Endodermal cell (in vitro differentiated cells): ENCODE results near the gene SH3GL1. TPM values are rescaled to one million over a fixed set of nuclear protein-coding genes. Genes with fewer than 3 reads are reported as not detected.

Source experiments
- DNase-seq: peaks from one replicate; pipeline ENCODE4 v3.0.0-alpha.2; 2017
- H3K27ac ChIP-seq: 2 replicates; pipeline ENCODE4 v1.5.1; 2013; ENCODE audit warnings: mild to moderate bottlenecking, low read depth, low read length, moderate library complexity
- H3K27me3 ChIP-seq: 2 replicates; pipeline ENCODE4 v1.6.1; 2013; ENCODE audit warnings: mild to moderate bottlenecking, low read length, moderate library complexity; ENCODE audit not compliant: insufficient read depth, control insufficient read depth, poor library complexity, severe bottlenecking
- H3K36me3 ChIP-seq: 2 replicates; pipeline ENCODE4 v1.7.0; 2013; ENCODE audit warnings: mild to moderate bottlenecking, low read length, moderate library complexity; ENCODE audit not compliant: control insufficient read depth, insufficient read depth
- H3K4me1 ChIP-seq: one replicate; pipeline ENCODE4 v1.7.0; 2013; ENCODE audit warnings: low read length; ENCODE audit not compliant: control insufficient read depth, insufficient read depth
- H3K4me3 ChIP-seq: 2 replicates; pipeline ENCODE4 v1.5.1; 2013; ENCODE audit warnings: mild to moderate bottlenecking, low read length, moderate library complexity
- H3K9ac ChIP-seq: 2 replicates; pipeline ENCODE4 v1.6.1; 2013; ENCODE audit warnings: mild to moderate bottlenecking, low read length, moderate library complexity; ENCODE audit not compliant: poor library complexity, severe bottlenecking; ENCODE audit errors: extremely low read depth
- H3K9me3 ChIP-seq: 2 replicates; pipeline ENCODE4 v1.6.1; 2013; ENCODE audit warnings: mild to moderate bottlenecking, low read length, moderate library complexity; ENCODE audit not compliant: control insufficient read depth
- H3K27ac Mint-ChIP-seq: 2 replicates; pipeline ENCODE4 v1.8.0; 2020; ENCODE audit warnings: mixed read lengths
- H3K27me3 Mint-ChIP-seq: 2 replicates; pipeline ENCODE4 v1.8.0; 2021; ENCODE audit warnings: mild to moderate bottlenecking, mixed read lengths; ENCODE audit not compliant: insufficient read depth
- H3K36me3 Mint-ChIP-seq: 2 replicates; pipeline ENCODE4 v1.8.0; 2020; ENCODE audit warnings: low read depth, mixed read lengths
- H3K4me1 Mint-ChIP-seq: 2 replicates; pipeline ENCODE4 v1.8.0; 2020; ENCODE audit warnings: mixed read lengths
- H3K4me3 Mint-ChIP-seq: 2 replicates; pipeline ENCODE4 v1.8.0; 2020; ENCODE audit warnings: mild to moderate bottlenecking, moderate library complexity, mixed read lengths
- H3K9me3 Mint-ChIP-seq: 2 replicates; pipeline ENCODE4 v1.8.0; 2020; ENCODE audit warnings: mild to moderate bottlenecking, mixed read lengths
- WGBS, 2 experiments: methylation state at CpG; one replicate each; pipeline versions ENCODE4 v1.1.5 to v1.1.7; 2013; ENCODE audit warnings: missing lambda C conversion rate in 2 of 2, mixed read lengths in 1 of 2; ENCODE audit not compliant: insufficient coverage in 1 of 2, insufficient read length in 1 of 2; 5-methylcytosine and 5-hydroxymethylcytosine counted together
- total RNA-seq, 2 donors: library from RNA; stranded (reverse); fragmentation: NEBNext Ultra II Directional in 1 of 2; extraction: Animal tissue kit (Norgen Biotek cat#: 25700) in 1 of 2; gene quantifications; 2 replicates in 1 of 2; 3 replicates in 1 of 2; pipeline ENCODE4 v1.2.1, GENCODE V29; 2021
- TF ChIP-seq, protein P1 (sequence below): fragments of 200-600 bp; sonication (generic); conservative IDR thresholded peaks from 2 replicates; pipeline ENCODE4 v1.5.0; 2021; ENCODE audit warnings: antibody characterized with exemption, mild to moderate bottlenecking

Gene SH3GL1
- total RNA-seq, 2 donors from 2014 or later: 76.8 to 77.0 TPM

DNA sequence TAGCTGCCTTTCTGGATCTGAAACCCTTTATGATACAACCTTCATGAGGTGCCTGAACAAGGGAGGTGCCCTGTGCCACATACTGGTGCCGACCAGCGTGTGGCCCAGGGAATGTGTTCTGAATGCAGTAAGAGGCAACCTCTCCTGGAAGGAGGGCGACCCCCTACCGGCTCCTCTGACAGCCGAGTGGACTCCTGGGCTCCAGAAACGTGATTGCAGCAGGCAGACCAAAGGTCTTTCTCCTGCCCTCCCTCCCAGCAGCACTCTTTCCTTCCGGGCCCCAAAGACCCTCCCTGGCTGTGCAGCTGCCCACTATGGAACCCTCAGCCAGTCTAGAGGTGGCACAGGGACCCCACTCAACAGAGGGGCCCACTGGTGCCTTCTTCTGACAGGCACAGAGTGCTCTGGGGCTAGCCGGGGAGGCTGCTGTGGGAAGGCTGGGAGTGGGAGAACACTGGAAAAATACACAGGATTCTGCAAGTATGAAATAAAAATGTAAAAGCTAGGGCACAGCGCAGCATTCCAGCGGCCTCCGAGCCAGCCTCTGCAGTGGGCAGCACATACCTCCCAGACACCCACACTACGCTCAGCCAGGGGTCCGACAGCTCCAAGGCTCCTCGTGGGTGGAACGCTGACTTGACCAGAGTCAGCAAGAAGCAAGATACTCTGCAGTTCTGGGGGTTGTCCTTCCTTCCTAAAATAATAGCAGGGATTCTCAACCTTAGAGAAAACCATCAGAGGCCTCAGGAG lies 14.9 kb downstream of the SH3GL1 start:
- TF ChIP-seq, protein P1, sequence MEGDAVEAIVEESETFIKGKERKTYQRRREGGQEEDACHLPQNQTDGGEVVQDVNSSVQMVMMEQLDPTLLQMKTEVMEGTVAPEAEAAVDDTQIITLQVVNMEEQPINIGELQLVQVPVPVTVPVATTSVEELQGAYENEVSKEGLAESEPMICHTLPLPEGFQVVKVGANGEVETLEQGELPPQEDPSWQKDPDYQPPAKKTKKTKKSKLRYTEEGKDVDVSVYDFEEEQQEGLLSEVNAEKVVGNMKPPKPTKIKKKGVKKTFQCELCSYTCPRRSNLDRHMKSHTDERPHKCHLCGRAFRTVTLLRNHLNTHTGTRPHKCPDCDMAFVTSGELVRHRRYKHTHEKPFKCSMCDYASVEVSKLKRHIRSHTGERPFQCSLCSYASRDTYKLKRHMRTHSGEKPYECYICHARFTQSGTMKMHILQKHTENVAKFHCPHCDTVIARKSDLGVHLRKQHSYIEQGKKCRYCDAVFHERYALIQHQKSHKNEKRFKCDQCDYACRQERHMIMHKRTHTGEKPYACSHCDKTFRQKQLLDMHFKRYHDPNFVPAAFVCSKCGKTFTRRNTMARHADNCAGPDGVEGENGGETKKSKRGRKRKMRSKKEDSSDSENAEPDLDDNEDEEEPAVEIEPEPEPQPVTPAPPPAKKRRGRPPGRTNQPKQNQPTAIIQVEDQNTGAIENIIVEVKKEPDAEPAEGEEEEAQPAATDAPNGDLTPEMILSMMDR: no peak
- Histone ChIP-seq H3K36me3 (peaks cover 16% of the 10 kb centered on the region), H3K9ac (no peak overlapping the region), H3K9me3 (no peaks in the 10 kb centered on the region), H3K27me3 (no peaks in the 10 kb centered on the region), H3K4me1 (peaks cover 8% of the 10 kb centered on the region), H3K4me3 (no peak overlapping the region), H3K27ac (peak overlapping the region; percentile 53)
- Mint-ChIP-seq H3K4me3 (no peak overlapping the region), H3K36me3 (peaks cover 25% of the 10 kb centered on the region), H3K27ac (no peak overlapping the region), H3K9me3 (no peaks in the 10 kb centered on the region), H3K27me3 (no peaks in the 10 kb centered on the region), H3K4me1 (peaks cover 22% of the 10 kb centered on the region)
- WGBS, 2 experiments: 92 to 96% methylated on average over 10 to 15 of the region's 15 CpGs
- DNase-seq: no peak

DNA sequence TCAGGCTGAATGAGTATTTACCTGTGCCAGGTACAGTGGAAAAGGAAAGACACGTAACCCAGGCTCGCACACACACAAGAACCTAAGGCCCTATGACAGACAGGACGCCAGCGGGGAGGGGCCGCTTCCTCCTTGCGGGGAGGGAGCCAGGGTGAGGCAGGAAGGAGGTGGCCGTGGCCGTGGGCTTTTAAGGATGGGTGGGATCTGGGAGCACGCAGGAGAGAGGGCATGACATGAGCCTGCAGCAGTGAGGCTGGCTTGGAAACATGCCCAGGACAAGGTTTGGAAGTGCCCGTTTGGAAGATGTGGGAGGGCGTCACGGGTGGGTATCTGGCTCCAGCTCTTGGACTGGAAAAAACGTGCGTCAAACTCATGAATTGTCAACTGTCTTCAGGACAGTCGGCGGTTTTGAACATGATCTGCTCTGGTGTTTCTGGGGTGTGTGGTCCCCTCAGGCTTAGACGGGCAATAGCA lies 20.1 kb downstream of the SH3GL1 start:
- no peak overlapping the region for H3K4me3 Mint-ChIP-seq
- Histone ChIP-seq H3K27ac (no peak overlapping the region), H3K9me3 (no peaks in the 10 kb centered on the region), H3K9ac (no peak overlapping the region), H3K4me3 (no peak overlapping the region), H3K27me3 (no peaks in the 10 kb centered on the region), H3K4me1 (peaks cover 3% of the 10 kb centered on the region), H3K36me3 (peaks cover 13% of the 10 kb centered on the region)
- H3K27me3 Mint-ChIP-seq: no peaks in the 10 kb centered on the region
- H3K27ac Mint-ChIP-seq: peak overlapping the region; percentile 37
- TF ChIP-seq, protein P1: no peak
- H3K4me1 Mint-ChIP-seq: peaks cover 29% of the 10 kb centered on the region
- H3K9me3 Mint-ChIP-seq: no peaks in the 10 kb centered on the region
- peaks cover 11% of the 10 kb centered on the region for H3K36me3 Mint-ChIP-seq
- no peak for DNase-seq
- whole genome bisulfite sequencing, 2 experiments: 89 to 90% methylated on average over 15 to 17 of the region's 17 CpGs

DNA sequence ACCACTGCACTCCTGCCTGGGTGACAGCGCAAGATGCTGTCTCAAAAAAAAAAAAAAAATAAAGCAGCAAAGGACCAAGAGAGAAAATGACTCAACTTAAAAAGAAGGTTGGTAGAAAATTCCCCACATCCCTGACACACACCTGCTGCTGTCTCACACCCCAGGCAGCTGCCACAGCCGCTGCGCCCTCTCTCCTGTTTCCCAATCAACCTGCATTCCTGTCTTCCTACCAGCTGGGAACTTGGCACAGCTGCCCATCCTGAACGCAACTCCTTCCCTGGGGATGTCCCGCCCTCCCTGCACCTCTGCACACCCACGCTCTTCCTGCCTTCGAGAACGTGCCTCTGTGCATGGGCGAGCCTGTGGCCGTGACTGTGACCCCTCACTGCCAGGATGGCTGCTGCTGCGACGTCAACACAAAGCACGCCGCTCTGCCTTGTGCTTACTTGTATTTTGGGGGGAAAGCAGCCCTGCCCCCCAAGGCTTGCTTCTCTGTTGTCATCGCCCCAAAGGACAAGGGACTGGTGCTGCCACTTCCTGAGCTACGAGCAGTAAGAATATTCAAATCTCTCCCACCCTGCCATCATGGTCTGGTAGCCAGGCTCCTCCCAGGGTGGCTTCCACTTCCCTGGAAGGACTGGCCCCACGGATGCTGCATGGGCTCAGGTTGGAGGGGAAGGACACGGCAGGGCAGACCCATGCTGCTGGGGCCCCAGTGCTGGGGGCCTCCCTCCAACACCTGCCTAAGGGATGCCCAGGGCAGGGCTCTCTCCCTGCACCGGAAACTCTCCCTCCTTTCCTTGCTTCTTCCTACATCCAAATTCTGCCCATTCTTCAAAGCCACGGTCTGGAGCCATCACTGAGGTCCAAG lies 20.7 kb downstream of the SH3GL1 start:
- Mint-ChIP-seq H3K27ac (peak overlapping the region; percentile 50), H3K4me3 (no peak overlapping the region), H3K27me3 (no peaks in the 10 kb centered on the region), H3K36me3 (peaks cover 8% of the 10 kb centered on the region), H3K4me1 (peaks cover 29% of the 10 kb centered on the region), H3K9me3 (no peaks in the 10 kb centered on the region)
- 83 to 94% methylated on average over 15 to 20 of the region's 20 CpGs for WGBS, 2 experiments
- Histone ChIP-seq H3K9ac (no peak overlapping the region), H3K27ac (no peak overlapping the region), H3K4me1 (peaks cover 3% of the 10 kb centered on the region), H3K36me3 (peaks cover 12% of the 10 kb centered on the region), H3K9me3 (no peaks in the 10 kb centered on the region), H3K27me3 (no peaks in the 10 kb centered on the region), H3K4me3 (no peak overlapping the region)
- TF ChIP-seq, protein P1: no peak
- DNase-seq: no peak
